GM18508 (cell line): Measurements from ENCODE around the gene POLD2.

Experiments used
- ATAC-seq: cut with Tn5 transposase; IDR thresholded peaks from one replicate; pipeline ENCODE4 v1.9.1; 2021; ENCODE audit warnings: moderate number of reproducible peaks; ENCODE audit not compliant: insufficient read depth, unreplicated experiment

POLD2 gene

GRCh38 chr7:44103566-44103922, 19.8 kb downstream of the POLD2 start:
- no peak for ATAC-seq

GRCh38 chr7:44102846-44103565, 20.3 kb downstream of the POLD2 start:
- no peak for ATAC-seq

- ATAC-seq = no peak
Measured at GRCh38 chr7:44101966-44102845, 21.1 kb downstream of the POLD2 start.

- ATAC-seq = no peak
Measured at GRCh38 chr7:44101303-44101965, 21.9 kb downstream of the POLD2 start.

GRCh38 chr7:44100458-44101302, 22.7 kb downstream of the POLD2 start:
- ATAC-seq = no peak

DNA sequence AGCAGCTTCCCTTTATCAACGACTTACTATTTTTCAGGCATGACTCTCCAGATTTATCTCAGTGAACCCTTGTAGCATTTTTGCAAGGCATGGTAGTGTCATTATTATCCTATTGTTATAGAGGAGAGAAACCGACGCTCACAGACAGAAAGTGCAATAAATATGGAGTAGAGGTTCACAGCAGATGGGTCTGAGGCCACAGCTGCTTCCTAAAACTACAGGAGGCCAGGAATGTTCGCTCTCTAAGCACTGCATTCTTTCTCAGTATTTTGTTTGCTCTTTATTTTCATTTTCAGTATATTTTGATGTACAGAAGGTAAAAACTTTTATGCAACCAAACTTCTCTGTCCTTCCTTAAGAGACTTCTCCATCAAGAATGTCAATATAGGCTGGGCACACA, 23.7 kb downstream of the POLD2 start:
- ATAC-seq = no peak

DNA sequence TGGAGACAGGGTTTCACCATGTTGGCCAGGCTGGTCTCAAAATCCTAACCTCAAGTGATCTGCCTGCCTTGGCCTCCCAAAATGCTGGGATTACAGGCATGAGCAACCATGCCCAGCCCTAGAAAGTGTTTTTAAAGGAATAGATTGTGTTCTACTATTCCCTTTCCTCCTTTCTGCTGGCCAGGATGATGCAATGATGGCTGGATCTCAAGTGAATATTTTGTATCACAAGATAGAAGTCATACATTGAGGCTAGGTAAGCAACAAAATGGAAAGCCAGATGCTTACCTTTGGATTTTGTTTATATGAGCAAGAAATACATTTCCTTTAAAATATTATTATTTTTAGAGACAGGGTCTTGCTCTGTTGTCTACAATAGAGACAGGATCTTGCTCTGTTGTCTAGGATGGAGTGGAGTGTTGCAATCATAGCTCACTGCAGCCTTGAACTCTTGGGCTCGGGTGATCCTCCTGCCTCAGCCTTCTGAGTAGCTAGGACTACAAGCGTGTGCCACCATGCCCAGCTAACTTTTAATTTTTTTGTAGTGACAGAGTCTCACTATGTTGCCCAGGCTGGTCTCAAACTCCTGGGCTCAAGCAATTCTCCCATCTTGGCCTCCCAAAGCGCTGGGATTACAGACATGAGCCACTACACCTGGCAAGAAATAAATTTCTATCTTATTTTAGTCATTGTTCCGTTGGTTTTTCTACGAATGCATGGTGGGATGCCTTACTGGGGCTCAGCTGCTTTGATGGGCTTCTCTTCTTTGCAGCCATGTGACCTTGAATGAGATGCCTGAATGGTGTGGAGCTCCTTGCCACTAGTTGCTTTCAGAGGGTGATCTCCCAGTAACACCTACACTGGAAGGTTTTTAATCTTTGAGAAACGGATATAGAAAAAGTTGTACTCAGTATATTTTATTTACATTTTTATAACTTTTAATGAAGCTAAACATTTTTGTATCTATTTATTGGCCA, 25.0 kb downstream of the POLD2 start:
- no peak for ATAC-seq

GRCh38 chr7:44097064-44097932, 26.1 kb downstream of the POLD2 start:
- ATAC-seq = no peak

- no peak for ATAC-seq
Measured at GRCh38 chr7:44096326-44096881, 26.9 kb downstream of the POLD2 start.

GRCh38 chr7:44095781-44096180, 27.6 kb downstream of the POLD2 start:
- no peak for ATAC-seq

GRCh38 chr7:44094883-44095592, 28.3 kb downstream of the POLD2 start:
- ATAC-seq = no peak

DNA sequence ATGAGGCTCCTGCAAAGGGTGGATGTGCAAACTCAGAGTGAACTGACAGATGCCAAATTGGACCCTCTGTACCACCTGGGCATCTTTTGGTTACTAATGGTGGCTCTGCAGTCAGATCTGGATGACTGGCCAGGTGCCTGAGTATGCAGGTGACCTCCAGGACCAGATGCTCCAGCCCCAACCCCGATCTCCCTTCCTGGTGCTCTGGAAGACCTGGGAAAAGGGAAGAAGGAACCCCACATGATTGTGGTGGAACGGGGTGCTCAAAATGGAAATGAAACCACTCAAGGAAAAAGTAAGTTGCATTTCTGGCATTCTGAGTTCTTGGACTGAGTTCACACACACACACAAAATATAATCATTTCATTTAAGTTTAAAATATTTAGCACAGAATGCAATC, 29.0 kb downstream of the POLD2 start:
- no peak for ATAC-seq

- no peak for ATAC-seq
Measured at GRCh38 chr7:44093102-44093641, 30.2 kb downstream of the POLD2 start.

DNA sequence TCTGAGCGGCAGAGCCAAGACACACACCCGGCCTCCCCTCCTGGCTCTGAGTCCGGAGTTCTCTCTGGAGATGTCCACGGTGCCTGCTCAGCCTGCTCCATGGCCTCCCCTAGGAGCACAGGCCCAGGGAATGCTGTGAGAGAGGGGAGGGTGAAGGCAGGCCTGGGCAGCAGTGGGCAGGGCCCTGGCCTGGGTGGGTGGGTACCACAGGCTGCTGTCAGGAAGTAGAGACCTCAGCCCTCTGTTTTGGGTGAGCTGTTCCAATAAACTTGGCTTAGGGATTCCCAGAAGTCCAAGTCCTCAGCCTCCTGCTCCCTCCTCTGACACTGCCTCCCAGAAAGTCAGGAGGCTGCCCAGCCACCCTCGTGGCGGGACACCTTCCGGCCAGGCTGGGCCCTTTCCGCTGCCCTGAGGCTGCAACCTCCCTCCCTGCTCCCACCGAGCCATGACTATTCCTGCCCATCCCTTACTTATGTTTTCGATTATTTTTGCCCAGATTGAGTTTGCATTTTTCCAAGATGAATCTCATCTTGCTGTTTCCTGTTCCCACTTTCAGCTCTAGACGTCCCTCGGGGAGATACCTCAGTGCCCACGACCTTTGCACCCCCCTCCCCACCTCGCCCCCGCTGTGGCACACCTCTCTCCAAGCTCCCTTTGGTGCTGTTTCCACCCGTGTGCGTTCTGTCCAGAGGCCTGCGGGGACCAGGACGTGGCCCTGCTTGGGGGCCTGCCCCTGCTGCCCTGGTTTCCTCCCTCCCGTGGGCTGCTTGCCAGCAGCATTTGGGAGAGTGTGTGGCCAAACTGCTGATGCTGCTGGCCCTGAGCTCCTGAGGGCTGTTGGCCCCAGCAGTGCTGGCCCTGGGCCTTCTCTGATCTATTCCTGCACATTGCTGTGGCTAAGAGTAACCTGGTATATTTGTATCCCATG, 35.2 kb downstream of the POLD2 start:
- ATAC-seq = no peak

- no peak for ATAC-seq
Measured at GRCh38 chr7:44086627-44087026, 36.7 kb downstream of the POLD2 start.

GRCh38 chr7:44085546-44085945, 37.8 kb downstream of the POLD2 start:
- no peak for ATAC-seq
